Activated naive CD4-positive, alpha-beta T cell (primary cell): Measurements from ENCODE around the gene CABLES1.

ENCODE experiments used
- DNase-seq, 4 experiments: peaks; one replicate each; lab custom pipeline; 2025; lab: John Stamatoyannopoulos, UW

The CABLES1 gene

DNA sequence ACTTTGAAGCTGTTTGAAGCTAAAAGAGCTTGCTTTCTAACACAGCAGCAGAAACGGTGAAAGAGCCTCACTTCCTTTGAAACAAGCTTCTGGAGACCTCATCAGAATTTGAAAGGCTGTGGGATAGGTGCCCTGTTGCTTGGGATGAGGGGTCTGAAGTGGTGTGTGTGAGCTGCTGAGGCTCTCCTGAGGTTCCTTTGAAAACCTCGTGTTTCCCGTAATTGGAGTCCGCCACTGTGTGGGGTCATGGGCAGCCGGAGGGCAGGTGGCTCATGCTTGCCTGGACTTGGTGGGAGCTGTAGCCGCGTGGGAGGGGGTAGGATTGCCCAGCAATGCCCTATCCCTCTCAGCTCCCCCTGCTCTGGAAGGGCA lies 34.4 kb downstream of the CABLES1 start:
- no peak for DNase-seq

GRCh38 chr18:23170137-23170536 lies 34.9 kb downstream of the CABLES1 start:
- DNase-seq = no peak

GRCh38 chr18:23171581-23172156 lies 36.4 kb downstream of the CABLES1 start:
- DNase-seq = no peak

DNA sequence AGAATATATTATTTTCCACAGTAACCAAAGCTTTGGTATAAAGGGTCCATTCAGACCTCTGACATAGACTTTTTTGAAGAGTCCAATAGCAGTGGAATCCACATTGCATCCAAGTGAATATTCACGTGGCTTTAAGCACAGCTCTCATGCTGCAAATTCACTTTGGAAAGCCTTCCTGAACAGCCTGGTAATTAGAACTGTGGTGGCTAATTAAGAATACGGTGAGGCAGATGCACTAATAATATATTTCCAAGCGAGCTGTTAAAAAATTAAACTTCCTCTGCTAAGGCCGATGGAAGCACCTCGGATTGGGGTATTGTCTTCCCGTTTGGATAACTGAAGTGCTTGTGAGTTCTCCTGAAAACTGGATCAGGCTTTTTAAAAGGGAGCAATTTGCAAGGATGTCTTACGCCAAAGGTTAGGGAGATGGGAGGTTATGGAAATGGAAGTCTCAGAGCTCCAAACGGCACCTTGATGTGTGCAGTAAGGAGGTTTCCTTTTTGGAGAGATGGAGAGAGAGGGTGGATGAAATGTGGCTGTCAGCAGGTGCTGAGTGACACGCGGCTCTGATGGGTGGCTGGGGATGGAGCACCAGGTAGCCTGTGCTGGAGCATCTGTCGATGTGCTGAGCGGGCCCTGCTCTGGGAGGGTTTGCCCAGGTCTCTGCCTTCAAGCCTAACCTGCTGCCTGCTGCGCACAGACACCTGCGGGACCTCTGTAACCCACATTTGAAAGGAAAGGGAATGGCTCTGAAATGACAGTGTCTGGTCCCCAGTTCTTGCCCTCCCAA lies 37.5 kb downstream of the CABLES1 start:
- DNase-seq = no peak

DNA sequence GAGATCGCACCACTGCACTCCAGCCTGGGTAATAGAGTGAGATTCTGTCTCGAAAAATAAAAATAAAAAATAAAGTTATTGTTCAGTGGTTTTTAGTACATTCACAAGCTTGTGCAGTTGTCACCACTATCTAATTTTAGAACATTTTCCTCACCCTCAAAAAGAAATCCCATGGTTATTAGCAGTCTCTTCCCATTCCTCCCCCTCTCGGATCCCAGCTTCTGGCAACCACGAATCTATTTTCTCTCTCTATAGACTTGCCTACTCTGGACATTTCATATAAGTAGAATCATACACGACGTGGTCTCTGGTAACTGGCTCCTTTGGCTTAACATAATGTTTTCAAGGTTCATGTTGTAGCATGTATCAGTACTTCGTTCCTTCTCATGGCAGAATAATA lies 38.6 kb downstream of the CABLES1 start:
- no peak for DNase-seq

DNA sequence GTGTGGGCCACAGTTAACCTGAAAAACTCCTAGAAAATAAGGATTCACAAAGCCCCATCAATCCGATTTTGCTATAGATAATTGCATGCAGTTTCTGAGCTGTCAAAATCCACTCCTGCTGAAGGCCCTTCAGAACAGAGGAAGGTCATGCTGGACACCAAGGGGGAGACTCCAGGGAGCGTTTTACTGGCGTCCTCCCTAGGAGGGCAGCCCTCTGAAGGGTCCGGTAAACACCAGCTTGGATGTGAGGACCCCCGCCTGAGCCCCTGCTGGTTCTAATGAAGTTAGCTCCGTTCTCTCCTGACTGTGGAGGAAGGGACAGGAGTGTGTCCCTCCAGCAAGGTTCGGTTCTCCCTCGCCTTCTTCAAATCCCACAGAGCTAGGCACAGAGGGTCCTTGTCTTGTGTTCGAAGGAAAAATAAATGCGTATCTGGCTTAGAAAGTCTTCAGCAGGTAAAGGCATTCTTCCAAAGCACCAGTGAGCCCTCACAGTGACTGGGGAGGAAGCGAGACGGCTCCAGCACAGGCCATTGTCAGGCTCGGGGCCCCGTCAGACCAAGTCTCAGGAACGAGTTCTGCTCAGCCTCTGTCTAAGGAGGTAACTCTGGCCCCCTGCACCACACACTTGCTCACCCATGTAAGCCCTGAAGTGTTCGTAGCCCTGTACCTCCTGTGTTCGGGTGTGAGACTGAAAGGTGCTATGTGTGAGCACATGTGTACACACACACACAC lies 41.6 kb downstream of the CABLES1 start:
- no peak for DNase-seq

- DNase-seq = no peak
These were observed 42.3 kb downstream of the CABLES1 start for GRCh38 chr18:23177433-23178072.

DNA sequence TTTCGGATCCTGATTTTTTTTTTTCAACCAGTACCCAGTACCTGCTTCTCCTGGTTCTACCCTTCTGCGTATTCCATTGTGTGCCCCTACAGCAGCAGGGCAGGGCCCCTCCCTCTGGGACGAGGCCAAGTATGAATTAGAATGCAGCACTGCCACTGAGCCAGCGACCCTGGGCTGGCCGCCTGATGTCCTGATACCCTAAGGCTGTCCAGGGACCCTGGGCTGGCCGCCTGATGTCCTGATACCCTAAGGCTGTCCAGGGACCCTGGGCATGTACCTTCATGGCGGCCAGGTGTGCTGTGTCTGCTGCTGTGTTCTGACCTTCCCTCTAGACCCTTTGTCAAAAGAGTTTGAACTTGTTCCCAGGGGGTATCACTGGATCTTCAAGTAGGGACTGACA lies 42.9 kb downstream of the CABLES1 start:
- DNase-seq = peak in 1 of 4 experiments; percentile 3

DNA sequence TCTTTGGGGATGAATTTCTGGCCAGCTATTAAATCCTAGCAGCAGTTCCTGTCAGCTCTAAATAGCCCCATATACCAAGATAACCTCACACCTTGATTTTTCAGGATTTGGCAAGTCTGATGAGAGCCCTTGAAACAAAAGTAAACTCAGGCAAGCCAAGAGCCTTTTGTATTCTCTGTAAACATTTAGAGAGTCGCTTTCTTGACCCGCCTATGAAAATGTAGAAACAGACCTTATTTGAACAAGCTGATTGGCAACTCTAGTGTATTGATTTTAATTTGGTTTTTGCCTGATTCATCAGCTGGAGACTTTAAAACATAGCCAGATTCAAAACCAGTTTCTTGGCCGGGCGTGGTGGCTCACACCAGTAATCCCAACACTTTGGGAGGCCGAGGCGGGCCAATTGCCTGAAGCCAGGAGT lies 43.4 kb downstream of the CABLES1 start:
- DNase-seq = no peak

GRCh38 chr18:23179416-23179815 lies 44.1 kb downstream of the CABLES1 start:
- DNase-seq = no peak

DNA sequence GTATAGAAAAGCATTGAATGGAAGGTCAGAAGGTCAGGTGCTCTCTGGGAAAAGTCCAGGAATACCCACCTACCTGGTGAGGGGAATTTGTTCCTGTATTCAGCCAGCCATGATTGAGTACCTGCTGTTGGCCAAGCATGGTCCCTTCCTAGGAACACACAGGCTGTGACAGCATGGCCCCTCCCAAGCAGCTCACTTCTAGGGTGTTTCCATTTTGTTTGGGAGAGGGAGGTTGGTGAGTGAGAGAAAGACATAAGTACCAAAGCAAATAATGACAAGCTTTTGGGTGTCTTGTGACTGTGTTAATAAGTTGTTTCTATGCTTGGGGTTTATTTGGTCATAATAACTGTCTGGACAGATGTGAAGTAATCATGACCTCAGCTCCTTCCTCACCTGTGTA lies 46.3 kb downstream of the CABLES1 start:
- no peak for DNase-seq

DNA sequence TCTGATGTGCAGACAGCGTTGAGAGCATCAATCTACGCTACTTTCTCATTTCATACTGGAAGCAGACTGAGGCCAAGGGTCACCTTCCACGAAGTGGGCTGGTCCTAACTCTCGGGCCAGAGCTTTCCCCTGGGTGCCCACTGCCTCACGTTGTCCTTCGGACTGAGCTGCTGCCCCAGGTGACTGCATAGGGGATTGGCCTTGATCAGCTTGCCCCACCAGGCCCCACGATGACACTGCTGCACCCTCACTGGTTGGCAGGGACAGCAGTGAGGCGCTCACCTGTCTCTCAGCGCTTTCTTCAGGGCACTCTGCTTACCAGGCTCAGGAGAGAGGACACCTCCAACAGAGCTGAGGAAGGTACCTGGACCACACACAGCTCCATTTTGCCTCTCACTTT lies 47.3 kb downstream of the CABLES1 start:
- DNase-seq = no peak

DNA sequence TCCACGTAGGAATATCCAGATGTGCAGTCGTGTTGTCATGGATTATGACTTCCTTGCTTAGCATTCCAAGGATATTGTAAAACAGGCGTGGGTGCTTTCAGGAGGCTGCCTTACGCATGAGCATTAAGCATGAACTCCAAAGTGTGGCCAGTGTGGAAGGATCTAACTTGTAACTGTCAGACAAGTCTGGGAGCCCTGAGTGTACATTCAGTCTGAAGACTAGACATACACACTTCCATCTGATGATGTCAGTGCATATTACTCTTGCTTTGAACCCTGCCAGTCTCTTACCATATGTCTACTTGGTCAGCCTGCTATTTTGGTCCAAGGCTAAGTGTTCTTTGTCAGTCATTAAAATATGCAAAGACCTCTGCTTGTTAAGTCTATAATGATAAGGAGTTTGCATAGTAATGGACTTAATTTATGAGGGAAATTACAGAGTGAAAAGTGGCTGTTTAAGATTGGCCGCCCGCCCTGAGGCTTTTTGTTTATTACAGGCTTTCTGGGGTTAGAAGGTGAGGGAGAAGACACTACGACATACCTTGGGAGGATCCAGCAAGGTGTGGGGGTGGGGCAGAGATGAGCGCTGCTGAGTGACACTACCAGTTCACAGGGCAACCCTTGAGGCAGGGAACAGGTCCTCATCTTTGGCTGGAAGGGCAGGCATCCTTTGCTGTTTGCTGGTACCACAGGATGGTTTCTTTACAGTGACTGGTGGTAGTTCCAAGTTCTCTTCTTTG lies 48.3 kb downstream of the CABLES1 start:
- no peak for DNase-seq

GRCh38 chr18:23186781-23187180 lies 51.5 kb downstream of the CABLES1 start:
- no peak for DNase-seq

DNA sequence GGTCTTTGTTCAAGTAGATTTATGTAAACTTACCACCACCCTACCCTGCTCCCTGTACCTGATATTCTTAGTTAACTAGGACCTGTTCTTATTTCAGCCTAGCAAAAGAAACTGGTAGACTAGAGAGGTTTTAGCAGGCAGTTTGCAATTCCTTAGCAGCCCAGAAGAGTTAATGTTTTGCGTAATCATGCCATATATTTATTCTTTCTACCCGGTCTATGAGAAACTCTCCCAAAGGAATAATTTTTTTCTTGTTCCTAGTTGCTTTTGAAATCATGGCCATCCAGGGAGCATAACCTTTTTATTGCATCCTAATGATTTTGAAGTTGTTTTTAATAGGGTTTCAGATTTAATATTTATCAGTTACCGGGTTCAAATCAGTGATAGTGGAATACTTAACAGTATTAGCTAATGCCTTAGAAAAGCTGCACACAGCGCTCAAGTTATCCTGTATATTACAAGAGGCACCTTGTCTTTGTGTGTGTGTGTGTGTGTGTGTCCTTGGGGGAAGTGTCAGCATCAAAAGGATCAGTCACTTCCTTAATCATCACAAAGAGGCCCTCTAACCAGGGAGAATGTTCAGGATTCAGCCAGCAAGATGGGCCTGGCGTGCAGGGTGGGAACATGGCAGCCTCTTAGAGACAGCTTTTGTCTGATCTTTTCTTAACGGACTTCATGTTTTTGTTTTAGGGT lies 52.9 kb downstream of the CABLES1 start:
- no peak for DNase-seq

GRCh38 chr18:23189099-23189498 lies 53.8 kb downstream of the CABLES1 start:
- DNase-seq = no peak

DNA sequence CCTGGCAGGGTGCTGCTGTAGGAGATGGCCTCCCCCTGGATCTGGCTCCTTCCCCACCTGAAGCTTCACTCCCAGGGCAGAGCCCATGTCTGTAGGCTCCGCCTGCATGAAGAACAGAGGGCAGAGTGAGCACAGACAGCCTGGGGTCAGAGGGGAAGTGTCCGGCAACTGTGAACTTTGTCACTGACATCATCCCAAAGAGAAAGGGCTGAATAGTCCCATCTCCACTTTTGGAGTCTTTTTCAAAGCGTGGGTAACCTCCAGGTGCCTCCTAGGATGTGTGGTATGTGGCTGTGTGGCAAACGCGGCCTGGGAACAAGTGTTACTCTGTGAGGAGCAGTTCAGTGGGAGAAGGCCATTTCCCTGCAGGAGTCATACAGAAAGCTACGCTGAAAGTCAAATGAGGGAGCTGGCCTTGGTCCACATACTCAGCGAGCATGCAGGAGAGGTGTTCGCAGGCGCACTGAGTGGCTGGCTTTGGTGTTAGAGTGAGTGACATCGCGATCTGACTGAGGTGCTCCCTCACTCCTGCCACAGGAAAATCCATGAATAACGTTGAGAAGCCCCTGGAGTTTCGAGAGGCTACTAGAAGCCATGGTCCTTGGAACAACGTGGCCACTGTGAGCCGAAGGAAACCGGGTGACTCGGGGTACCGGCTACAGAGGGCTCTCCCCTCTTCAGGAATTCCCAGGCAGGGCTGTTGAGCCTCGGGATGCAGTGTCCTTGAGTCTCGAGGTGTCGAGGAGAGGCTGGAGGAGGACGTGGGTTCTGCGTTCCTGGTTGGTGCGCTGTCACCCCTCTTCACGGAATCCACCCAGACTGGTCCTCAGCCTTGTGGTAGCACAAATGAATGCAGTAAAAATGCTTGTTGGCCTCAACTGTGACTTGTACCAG lies 54.7 kb downstream of the CABLES1 start:
- DNase-seq = no peak

- DNase-seq = no peak
These were observed 55.9 kb downstream of the CABLES1 start for GRCh38 chr18:23191232-23191631.

DNA sequence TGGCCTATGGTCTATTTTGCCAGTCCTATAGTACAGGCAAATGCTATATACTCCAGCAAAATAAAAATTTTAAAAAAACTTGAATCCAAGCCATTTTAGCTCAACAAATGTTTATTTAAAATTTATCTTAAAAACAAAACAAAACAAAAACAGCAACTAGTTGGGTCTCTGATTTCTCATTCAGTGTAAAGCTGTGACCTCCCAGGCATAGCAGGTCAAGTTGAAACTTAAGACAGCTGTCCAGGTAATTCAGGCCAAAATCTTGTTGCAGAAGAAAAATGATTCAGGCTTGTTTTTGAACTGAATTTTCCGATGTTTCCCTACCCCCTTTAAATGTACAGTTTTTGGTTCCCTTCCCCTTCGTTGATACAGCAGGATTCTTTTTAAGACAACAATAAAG lies 58.5 kb downstream of the CABLES1 start:
- no peak for DNase-seq
